Skeletal muscle tissue (tissue), 4 donors: ENCODE measurements around the gene PIM1. TPM values are rescaled to one million over a fixed set of nuclear protein-coding genes. Genes with fewer than 3 reads are reported as not detected.
A peak's percentile ranks its signal among the peaks of the same experiment; 100 is the strongest.

ENCODE experiments used
- H3K27ac ChIP-seq: one replicate; pipeline ENCODE4 v1.7.0; 2013; ENCODE audit warnings: mild to moderate bottlenecking, low read depth, low read length, inconsistent platforms
- H3K27me3 ChIP-seq, 3 donors: one replicate each; pipeline ENCODE4 v1.7.0; 2013; ENCODE audit warnings: low read length in 3 of 3; ENCODE audit not compliant: control insufficient read depth in 3 of 3, insufficient read depth in 3 of 3
- H3K36me3 ChIP-seq, 3 donors: one replicate each; pipeline ENCODE4 v1.7.0; 2013; ENCODE audit warnings: low read length in 3 of 3; ENCODE audit not compliant: control insufficient read depth in 3 of 3, insufficient read depth in 3 of 3
- H3K4me1 ChIP-seq, 3 donors: one replicate each; pipeline ENCODE4 v1.7.0; 2013; ENCODE audit warnings: low read length in 3 of 3, mild to moderate bottlenecking in 3 of 3; ENCODE audit not compliant: control insufficient read depth in 3 of 3, insufficient read depth in 3 of 3
- H3K4me3 ChIP-seq, 3 donors: one replicate each; pipeline ENCODE4 v1.7.0; 2013; ENCODE audit warnings: low read length in 3 of 3
- H3K9ac ChIP-seq, 3 donors: one replicate each; pipeline ENCODE4 v1.7.0; 2013; ENCODE audit warnings: low read length in 3 of 3, mild to moderate bottlenecking in 3 of 3, moderate library complexity in 2 of 3, low read depth in 1 of 3
- H3K9me3 ChIP-seq, 3 donors: one replicate each; pipeline ENCODE4 v1.7.0; 2013; ENCODE audit warnings: low read length in 3 of 3; ENCODE audit not compliant: control insufficient read depth in 3 of 3
- total RNA-seq: library from RNA; depleted of rRNA; stranded (reverse); fragments of >200 nt; gene quantifications from one replicate; pipeline ENCODE4 v1.2.3, GENCODE V29; 2014
- donor health status: Osteomylitis.

The PIM1 gene
- total RNA-seq, 1 donor from 2014 or later = 20.4 TPM

- H3K36me3 ChIP-seq = no peaks in the 10 kb centered on the region
- H3K9me3 ChIP-seq = no peaks in the 10 kb centered on the region
- H3K9ac ChIP-seq = no peak overlapping the region
- no peaks in the 10 kb centered on the region for H3K27me3 ChIP-seq
- H3K4me3 ChIP-seq = no peak overlapping the region
- peaks cover 5 to 8% (median 7%) of the 10 kb centered on the region in 3 donors for H3K4me1 ChIP-seq
- H3K27ac ChIP-seq = no peak overlapping the region
These were observed 20.2 kb upstream of the PIM1 start for GRCh38 chr6:37149745-37150144.

DNA sequence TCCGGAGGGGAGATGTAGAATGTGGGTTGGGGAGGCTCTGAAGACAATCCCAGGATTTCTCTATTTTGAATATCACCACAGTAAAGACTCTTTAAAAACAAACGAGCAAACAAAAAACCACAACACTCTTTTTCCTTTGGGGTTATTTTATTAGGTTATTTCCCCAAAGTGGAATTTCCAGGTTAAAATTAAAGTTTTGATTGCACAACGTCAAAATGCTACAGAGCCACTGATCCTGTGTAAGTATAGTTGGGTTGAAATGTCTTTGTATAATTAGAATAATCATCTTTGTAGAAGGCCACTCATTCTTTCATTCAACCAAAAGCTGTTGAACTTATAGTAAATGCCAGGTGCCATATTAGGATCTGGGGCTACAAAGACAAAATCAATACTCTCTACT lies 19.6 kb upstream of the PIM1 start:
- Histone ChIP-seq H3K27me3 (no peaks in the 10 kb centered on the region), H3K9me3 (no peaks in the 10 kb centered on the region), H3K36me3 (no peaks in the 10 kb centered on the region), H3K27ac (no peak overlapping the region), H3K4me3 (no peak overlapping the region), H3K9ac (no peak overlapping the region), H3K4me1 (peaks cover 5 to 8% (median 7%) of the 10 kb centered on the region in 3 donors)

- Histone ChIP-seq H3K4me1 (peaks cover under 1 to 1% (median under 1%) of the 10 kb centered on the region in 3 donors), H3K27me3 (no peaks in the 10 kb centered on the region), H3K4me3 (no peak overlapping the region), H3K9me3 (no peaks in the 10 kb centered on the region), H3K36me3 (no peaks in the 10 kb centered on the region), H3K9ac (no peak overlapping the region), H3K27ac (no peak overlapping the region)
These were observed 14.3 kb upstream of the PIM1 start for GRCh38 chr6:37155394-37156312.

DNA sequence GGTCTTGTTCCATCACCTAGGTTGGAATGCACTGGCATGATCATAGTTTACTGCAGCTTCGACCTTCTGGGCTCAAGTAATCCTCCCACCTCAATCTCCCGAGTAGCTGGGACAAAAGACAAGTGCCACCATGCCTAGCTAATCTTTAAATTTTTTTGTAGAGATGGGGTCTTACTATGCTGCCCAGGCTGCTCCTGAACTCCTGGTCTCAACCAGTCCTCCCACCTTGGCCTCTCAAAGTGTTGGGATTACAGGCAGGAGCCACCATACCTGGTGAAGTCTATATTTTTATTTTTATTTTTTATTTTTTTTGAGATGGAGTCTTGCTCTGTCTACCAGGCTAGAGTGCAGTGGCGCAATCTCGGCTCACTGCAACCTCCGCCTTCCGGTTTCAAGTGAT lies 11.4 kb upstream of the PIM1 start:
- H3K36me3 ChIP-seq = no peaks in the 10 kb centered on the region
- H3K9me3 ChIP-seq = no peaks in the 10 kb centered on the region
- H3K4me1 ChIP-seq = peaks cover 5 to 7% (median 6%) of the 10 kb centered on the region in 3 donors
- no peak overlapping the region for H3K27ac ChIP-seq
- H3K27me3 ChIP-seq = no peaks in the 10 kb centered on the region
- no peak overlapping the region for H3K9ac ChIP-seq
- H3K4me3 ChIP-seq = no peak overlapping the region

GRCh38 chr6:37160922-37161778 lies 8.8 kb upstream of the PIM1 start:
- Histone ChIP-seq H3K27me3 (no peaks in the 10 kb centered on the region), H3K9ac (no peak overlapping the region), H3K36me3 (no peaks in the 10 kb centered on the region), H3K27ac (peak overlapping the region; percentile 33), H3K9me3 (no peaks in the 10 kb centered on the region), H3K4me1 (peaks cover 5 to 7% (median 6%) of the 10 kb centered on the region in 3 donors), H3K4me3 (no peak overlapping the region)

DNA sequence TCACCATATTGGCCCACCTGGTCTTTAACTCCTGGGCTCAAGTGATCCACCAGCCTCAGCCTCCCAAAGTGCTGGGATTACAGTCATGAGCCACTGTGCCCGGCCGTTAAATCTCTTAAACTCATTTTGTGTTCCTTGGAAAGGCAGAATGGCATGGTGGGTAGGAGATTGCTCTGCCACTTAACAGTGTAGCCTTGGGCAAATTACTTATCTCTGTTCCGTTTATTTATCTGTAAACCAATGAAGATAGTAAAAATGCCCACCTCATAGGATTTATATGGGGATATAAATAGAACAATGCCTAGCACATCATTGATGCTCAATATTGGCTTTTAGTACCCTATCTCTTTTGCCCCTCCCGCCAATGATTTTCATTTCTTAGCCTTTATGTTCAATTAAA lies 7.2 kb upstream of the PIM1 start:
- Histone ChIP-seq H3K4me3 (no peak overlapping the region), H3K36me3 (no peaks in the 10 kb centered on the region), H3K27me3 (no peaks in the 10 kb centered on the region), H3K27ac (no peak overlapping the region), H3K9ac (no peak overlapping the region), H3K9me3 (no peaks in the 10 kb centered on the region), H3K4me1 (peaks cover 5 to 7% (median 6%) of the 10 kb centered on the region in 3 donors)

DNA sequence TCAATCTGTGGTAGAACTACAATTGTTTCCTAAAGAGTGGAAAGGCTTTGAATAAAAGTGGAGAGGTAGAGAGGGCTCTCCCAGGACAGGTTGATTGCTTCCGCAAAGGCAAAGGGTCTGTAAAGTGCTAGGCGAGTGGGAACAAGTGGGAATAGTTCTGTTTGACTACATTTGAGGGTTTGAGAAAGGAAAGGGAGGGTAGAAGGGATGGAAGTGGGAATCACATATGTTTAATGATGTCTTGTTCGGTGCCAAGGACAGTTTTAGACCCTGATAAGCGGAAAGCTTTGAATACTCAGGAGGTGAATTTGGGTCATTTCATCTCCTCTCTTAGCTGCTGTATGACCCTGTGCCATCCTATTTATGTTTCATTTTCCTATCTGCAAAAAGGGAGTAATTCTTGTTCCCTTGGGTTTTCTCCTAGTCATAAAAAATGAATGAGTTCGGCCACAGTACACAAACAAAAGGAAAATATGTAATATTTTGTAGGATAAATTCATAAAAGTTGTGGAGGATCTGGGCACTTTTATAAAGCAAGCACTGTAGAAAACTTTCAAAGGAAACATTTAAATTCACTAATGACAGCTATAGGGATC lies 1.7 kb upstream of the PIM1 start:
- Histone ChIP-seq H3K4me1 (peaks cover 11 to 24% (median 23%) of the 10 kb centered on the region in 3 donors), H3K9me3 (no peaks in the 10 kb centered on the region), H3K9ac (peak overlapping the region in 1 of 3 donors; percentile 71), H3K27ac (peak overlapping the region; percentile 94), H3K4me3 (no peak overlapping the region), H3K36me3 (peaks cover 5 to 13% (median 9%) of the 10 kb centered on the region in 3 donors), H3K27me3 (no peaks in the 10 kb centered on the region)

DNA sequence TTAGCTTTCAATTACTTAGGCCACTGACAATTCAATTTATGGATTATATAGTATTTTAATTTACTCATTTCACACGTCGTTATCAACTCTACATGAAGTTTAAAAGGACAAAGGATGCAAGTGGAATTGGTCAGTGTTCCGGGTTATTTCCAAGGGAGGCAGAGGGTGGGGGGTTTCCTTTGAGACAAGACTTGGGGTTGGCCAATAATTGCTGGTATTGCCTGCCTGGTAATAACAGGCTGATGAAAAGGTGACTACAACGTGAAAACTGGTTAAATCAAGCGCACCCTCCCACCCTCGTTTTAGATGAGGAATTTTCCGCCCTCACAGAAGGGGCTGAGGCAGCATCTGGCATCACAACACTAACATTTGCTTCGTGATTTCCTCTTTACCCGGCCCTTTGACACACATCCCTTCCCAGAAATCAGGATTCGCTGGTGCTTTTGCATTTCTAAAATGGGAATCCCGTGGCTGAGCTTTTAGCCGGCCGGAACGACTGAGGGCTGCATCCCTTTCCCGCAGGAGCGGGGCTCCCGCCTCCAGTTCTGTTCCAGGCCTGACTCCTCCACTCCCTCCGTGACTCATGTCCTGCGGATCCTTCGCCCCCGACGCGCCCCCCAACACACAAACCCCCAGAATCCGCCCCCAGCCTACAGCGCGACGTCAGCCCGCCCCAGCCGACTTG lies 999 bp upstream of the PIM1 start:
- H3K4me3 ChIP-seq = peak overlapping the region; percentile 71 to 74 (median 71)
- H3K27ac ChIP-seq = peak overlapping the region; percentile 94
- peaks cover 12 to 19% (median 16%) of the 10 kb centered on the region in 3 donors for H3K36me3 ChIP-seq
- no peaks in the 10 kb centered on the region for H3K9me3 ChIP-seq
- H3K4me1 ChIP-seq = peaks cover 11 to 31% (median 23%) of the 10 kb centered on the region in 3 donors
- H3K27me3 ChIP-seq = no peaks in the 10 kb centered on the region
- H3K9ac ChIP-seq = peak overlapping the region; percentile 71 to 90 (median 79)
